Measurements from ENCODE around the gene BDP1.

DNA sequence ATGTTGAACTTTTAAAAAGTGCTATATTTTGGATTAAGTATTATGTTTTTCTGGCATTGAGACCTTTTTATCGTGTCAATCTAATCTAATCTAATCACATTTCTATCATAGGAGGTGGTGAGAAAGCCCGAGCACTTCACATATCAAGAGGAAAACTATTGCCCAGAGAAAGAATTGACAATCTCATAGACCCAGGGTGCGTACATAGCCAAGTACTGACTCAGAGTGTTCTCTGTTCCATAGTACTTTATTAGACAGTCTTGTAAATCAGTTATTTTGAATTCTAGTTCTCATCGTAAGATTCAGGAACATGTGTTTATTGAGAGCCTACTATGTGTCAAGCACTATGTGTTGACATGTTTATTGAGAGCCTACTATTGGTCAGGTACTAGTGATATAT is 140.7 kb downstream of the BDP1 start:
- TF ChIP-seq EZH2phosphoT487 (conservative IDR thresholded peaks at IDR 0.05; ENCODE audit: low read length), result no peak
- TF ChIP-seq, protein P1, sequence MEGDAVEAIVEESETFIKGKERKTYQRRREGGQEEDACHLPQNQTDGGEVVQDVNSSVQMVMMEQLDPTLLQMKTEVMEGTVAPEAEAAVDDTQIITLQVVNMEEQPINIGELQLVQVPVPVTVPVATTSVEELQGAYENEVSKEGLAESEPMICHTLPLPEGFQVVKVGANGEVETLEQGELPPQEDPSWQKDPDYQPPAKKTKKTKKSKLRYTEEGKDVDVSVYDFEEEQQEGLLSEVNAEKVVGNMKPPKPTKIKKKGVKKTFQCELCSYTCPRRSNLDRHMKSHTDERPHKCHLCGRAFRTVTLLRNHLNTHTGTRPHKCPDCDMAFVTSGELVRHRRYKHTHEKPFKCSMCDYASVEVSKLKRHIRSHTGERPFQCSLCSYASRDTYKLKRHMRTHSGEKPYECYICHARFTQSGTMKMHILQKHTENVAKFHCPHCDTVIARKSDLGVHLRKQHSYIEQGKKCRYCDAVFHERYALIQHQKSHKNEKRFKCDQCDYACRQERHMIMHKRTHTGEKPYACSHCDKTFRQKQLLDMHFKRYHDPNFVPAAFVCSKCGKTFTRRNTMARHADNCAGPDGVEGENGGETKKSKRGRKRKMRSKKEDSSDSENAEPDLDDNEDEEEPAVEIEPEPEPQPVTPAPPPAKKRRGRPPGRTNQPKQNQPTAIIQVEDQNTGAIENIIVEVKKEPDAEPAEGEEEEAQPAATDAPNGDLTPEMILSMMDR (IDR thresholded peaks at IDR 0.05; ENCODE audit: insufficient read depth, low read length, poor library complexity, severe bottlenecking), result no peak
